HG02623 (cell line): ENCODE measurements around the gene KCNAB2.

Experiments used
- ATAC-seq: cut with Tn5 transposase; IDR thresholded peaks from one replicate; pipeline ENCODE4 v1.9.1; 2021; ENCODE audit warnings: moderate library complexity; ENCODE audit not compliant: unreplicated experiment

Gene KCNAB2

GRCh38 chr1:6029351-6029750 lies 16.3 kb upstream of the KCNAB2 start:
- ATAC-seq = no peak

- ATAC-seq = no peak
These were observed 15.6 kb upstream of the KCNAB2 start for GRCh38 chr1:6030132-6030531.

- ATAC-seq = no peak
These were observed 15.0 kb upstream of the KCNAB2 start for GRCh38 chr1:6030547-6031261.

- no peak for ATAC-seq
These were observed 12.6 kb upstream of the KCNAB2 start for GRCh38 chr1:6033124-6033523.

- ATAC-seq = no peak
These were observed 11.5 kb upstream of the KCNAB2 start for GRCh38 chr1:6033986-6034749.

- ATAC-seq = no peak
These were observed 11.0 kb upstream of the KCNAB2 start for GRCh38 chr1:6034750-6035096.

- ATAC-seq = no peak
These were observed 10.4 kb upstream of the KCNAB2 start for GRCh38 chr1:6035303-6035702.

- no peak for ATAC-seq
These were observed 10.0 kb upstream of the KCNAB2 start for GRCh38 chr1:6035719-6036118.

GRCh38 chr1:6037338-6037762 lies 8.3 kb upstream of the KCNAB2 start:
- no peak for ATAC-seq

GRCh38 chr1:6038603-6039002 lies 7.1 kb upstream of the KCNAB2 start:
- no peak for ATAC-seq

- ATAC-seq = no peak
These were observed 6.7 kb upstream of the KCNAB2 start for GRCh38 chr1:6039031-6039430.

GRCh38 chr1:6040444-6040843 lies 5.2 kb upstream of the KCNAB2 start:
- no peak for ATAC-seq

- no peak for ATAC-seq
These were observed 4.8 kb upstream of the KCNAB2 start for GRCh38 chr1:6040861-6041415.

- no peak for ATAC-seq
These were observed 4.1 kb upstream of the KCNAB2 start for GRCh38 chr1:6041432-6042062.

GRCh38 chr1:6043561-6043960 lies 2.1 kb upstream of the KCNAB2 start:
- no peak for ATAC-seq

GRCh38 chr1:6044481-6045109 lies 1.1 kb upstream of the KCNAB2 start:
- ATAC-seq = no peak

GRCh38 chr1:6045110-6045502 lies 582 bp upstream of the KCNAB2 start:
- ATAC-seq = no peak

GRCh38 chr1:6046279-6046678 lies 591 bp downstream of the KCNAB2 start:
- no peak for ATAC-seq

- ATAC-seq = no peak
These were observed 2.6 kb downstream of the KCNAB2 start for GRCh38 chr1:6048179-6048867.

- no peak for ATAC-seq
These were observed 3.7 kb downstream of the KCNAB2 start for GRCh38 chr1:6049419-6049818.

- ATAC-seq = no peak
These were observed 5.7 kb downstream of the KCNAB2 start for GRCh38 chr1:6051423-6051822.
